Retinal pigment epithelial cell (primary cell): ENCODE data around the gene SPTBN5.
A peak's percentile ranks its signal among the peaks of the same experiment; 100 is the strongest.

Experiments used
- DNase-seq: peaks from one replicate; pipeline ENCODE4 v3.0.0-alpha.2; 2010; ENCODE audit warnings: low read depth
- H3K4me3 ChIP-seq: 2 replicates; pipeline ENCODE4 v1.5.1; 2011; ENCODE audit warnings: mild to moderate bottlenecking, low read length, control low read depth, moderate library complexity
- CTCF ChIP-seq: conservative IDR thresholded peaks from 2 replicates; pipeline ENCODE4 v1.5.1; 2011; ENCODE audit warnings: low read depth, low read length, control low read depth, inconsistent platforms

SPTBN5 gene

DNA sequence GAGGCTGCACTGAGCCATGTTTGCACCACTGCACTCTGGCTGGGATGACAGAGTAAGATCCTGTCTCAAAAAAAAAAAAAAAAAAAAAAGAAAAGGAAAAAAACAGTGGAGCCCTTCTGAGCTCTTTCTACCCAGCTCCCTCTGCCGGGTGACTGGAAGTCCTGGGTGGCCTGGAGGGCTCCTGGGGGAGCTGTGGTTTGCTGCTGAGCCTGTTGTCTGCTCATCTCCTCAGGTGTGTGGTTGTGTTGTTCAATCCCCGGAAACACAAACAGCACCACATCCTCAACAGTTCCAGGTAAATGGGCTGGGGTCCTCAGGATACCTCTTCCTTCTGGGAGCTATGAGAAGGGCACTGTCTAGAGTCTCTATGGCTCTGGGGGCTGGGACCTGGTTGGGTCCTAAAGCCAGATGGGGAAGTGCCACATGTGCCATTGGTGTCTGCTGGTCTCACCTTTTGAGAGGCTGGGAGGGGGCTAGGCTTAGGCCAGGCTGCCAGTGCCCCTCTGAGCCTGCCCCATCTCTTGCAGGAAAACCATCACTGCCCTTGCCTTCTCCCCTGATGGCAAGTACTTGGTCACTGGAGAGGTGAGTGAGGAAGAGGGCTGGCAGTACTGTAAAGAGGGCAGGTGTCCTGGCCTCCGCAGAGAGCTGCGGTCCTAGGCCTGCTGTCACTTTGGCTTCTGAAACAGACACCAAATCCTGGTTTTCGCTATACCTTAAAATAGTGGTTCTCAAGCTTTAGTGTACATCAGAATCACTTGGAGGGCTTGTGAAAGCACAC is 83.0 kb downstream of the SPTBN5 start:
- no peak for DNase-seq
- TF ChIP-seq CTCF = no peak

DNA sequence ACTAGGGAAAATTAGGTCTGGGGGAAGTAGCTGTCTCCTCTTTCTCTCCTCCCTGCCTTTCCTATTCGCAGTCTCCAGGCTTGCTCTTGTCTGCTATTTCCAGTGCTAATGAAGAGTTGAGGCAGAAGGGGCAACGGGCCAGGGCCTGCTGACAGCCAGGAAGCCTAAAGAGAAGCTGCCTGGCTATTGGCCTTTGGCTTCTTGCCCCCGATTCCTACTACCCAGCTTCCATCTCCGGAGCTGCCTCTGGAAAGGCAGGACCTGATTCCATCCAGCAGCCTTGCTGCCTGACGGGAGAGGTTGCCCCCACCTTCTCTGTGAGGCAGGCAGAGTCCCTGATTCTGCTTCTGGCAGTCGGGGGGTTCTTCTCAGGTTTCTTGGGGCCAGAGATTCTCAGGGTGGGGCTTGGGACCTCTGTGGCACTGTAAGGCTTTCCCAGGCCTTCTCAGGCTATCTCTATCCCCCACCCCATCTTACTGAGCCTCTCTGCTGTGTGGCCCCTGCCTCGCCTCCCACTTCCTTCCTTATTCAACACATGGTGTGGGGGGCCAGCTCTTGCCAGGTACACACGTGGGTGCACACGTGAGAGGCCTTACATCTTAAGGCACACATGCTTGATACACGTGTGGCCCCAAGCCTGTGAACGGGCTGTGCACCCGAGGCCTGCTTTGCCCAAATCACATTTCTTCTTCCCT is 84.2 kb downstream of the SPTBN5 start:
- H3K4me3 ChIP-seq = no peak overlapping the region
- no peak for TF ChIP-seq CTCF
- DNase-seq = no peak

More for the DNA sequence above, 83.0 kb downstream of the SPTBN5 start:
- H3K4me3 ChIP-seq = no peak overlapping the region

DNA sequence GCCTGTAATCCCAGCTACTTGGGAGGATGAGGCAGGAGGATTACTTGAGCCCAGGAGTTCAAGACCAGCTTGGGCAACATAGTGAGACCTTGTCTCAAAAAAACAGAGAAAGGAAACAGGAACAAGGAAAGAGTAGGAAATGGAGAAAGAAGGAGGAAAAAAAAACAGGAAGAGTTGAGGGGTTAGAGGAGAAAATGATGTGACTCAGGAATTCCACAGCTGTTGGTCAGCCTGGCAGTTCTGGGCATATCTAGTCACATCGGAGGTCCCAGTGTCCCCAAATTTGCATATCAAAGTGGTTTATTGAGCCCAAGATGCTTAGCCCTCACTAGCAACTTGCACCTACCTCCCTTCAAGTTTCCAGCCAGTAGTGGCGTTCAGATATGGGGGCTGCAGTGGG is 84.7 kb downstream of the SPTBN5 start:
- no peak overlapping the region for H3K4me3 ChIP-seq
- no peak for DNase-seq
- no peak for TF ChIP-seq CTCF

DNA sequence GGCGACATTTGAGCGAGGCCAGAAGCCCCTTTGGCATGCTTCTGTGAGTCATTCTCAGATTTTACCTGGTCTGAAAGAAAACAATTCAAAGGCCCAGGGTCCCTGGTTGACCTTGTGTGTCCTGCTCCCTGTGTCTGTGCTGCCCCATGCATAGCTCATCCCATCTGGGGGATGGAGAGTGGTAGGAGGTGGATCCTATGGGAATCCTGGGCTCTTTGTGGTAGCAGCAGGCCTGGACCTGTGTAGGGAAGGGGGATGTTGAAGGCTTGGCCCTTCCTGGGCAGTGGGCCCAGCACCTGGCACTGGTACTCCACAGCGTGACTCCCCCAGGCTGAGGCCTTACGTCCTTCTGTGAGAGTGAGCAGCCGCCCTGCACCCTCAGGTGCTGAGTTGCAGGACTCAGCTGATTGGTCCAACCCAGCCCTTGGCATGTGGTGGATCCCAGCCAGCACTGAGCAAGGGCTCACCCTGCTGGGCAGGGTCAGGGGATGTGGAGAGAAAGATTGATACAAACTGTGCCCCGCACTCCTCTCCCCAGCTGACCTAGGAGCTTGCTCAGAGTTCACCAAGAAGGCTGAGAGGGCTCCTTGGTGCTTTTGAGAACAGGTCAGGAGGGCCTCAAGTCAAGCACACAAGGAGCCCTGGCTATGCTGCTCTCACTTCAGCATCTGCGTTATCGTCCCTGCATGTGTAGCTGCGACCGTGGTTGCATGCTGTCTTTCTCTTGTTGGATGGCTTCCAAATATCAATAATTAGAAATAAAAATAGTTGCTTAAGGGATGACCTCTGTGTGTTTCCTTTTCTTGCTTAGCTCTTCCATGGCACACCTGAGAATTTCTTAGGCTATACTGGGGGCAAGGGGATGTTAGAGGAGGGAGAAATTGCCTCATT is 87.3 kb downstream of the SPTBN5 start:
- peak; percentile 66 for DNase-seq
- no peak overlapping the region for H3K4me3 ChIP-seq
- peak; percentile 54 for TF ChIP-seq CTCF

- no peak for TF ChIP-seq CTCF
- no peak for DNase-seq
- no peak overlapping the region for H3K4me3 ChIP-seq
These were observed 88.1 kb downstream of the SPTBN5 start for GRCh38 chr15:41805711-41806110.

GRCh38 chr15:41804916-41805666 is 88.8 kb downstream of the SPTBN5 start:
- H3K4me3 ChIP-seq = no peak overlapping the region
- DNase-seq = no peak
- TF ChIP-seq CTCF = no peak
